ENCODE results near the gene RASSF3.

RASSF3 gene

GRCh38 chr12:64731683-64732082 lies 121.4 kb downstream of the RASSF3 start:
- ATAC-seq (ENCODE audit: low read depth): no peak
- no peaks in the 10 kb centered on the region for H3K27me3 ChIP-seq (ENCODE audit: insufficient read depth, poor library complexity, severe bottlenecking)
- no peak for TF ChIP-seq CTCF (IDR thresholded peaks at IDR 0.05; ENCODE audit: poor library complexity, severe bottlenecking)

GRCh38 chr12:64733857-64734256 lies 123.6 kb downstream of the RASSF3 start:
- peaks cover 33% of the 10 kb centered on the region for H3K36me3 ChIP-seq (ENCODE audit: low read depth)
- TF ChIP-seq CTCF (IDR thresholded peaks at IDR 0.05; ENCODE audit: poor library complexity, severe bottlenecking): no peak
- peak overlapping the region; percentile 22 for H3K27ac ChIP-seq (ENCODE audit: poor library complexity, severe bottlenecking)

More at GRCh38 chr12:64731683-64732082, 121.4 kb downstream of the RASSF3 start:
- Histone ChIP-seq H3K36me3 (ENCODE audit: low read depth) (peaks cover 33% of the 10 kb centered on the region), H3K4me3 (ENCODE audit: severe bottlenecking) (no peak overlapping the region), H3K4me1 (ENCODE audit: insufficient read depth, poor library complexity, severe bottlenecking) (peaks cover 16% of the 10 kb centered on the region), H3K9me3 (ENCODE audit: severe bottlenecking) (no peaks in the 10 kb centered on the region), H3K27ac (ENCODE audit: poor library complexity, severe bottlenecking) (no peak overlapping the region)
- DNase-seq (ENCODE audit: low spot score): no peak

GRCh38 chr12:64735442-64735841 lies 125.1 kb downstream of the RASSF3 start:
- Histone ChIP-seq H3K4me3 (ENCODE audit: severe bottlenecking) (no peak overlapping the region), H3K27ac (ENCODE audit: poor library complexity, severe bottlenecking) (no peak overlapping the region), H3K4me1 (ENCODE audit: insufficient read depth, poor library complexity, severe bottlenecking) (peaks cover 29% of the 10 kb centered on the region), H3K36me3 (ENCODE audit: low read depth) (peaks cover 37% of the 10 kb centered on the region), H3K9me3 (ENCODE audit: severe bottlenecking) (no peaks in the 10 kb centered on the region), H3K27me3 (ENCODE audit: insufficient read depth, poor library complexity, severe bottlenecking) (no peaks in the 10 kb centered on the region)
- no peak for ATAC-seq (ENCODE audit: low read depth)
- DNase-seq (ENCODE audit: low spot score): no peak
- no peak for TF ChIP-seq CTCF (IDR thresholded peaks at IDR 0.05; ENCODE audit: poor library complexity, severe bottlenecking)

More at GRCh38 chr12:64733857-64734256, 123.6 kb downstream of the RASSF3 start:
- peak; percentile 90 for DNase-seq (ENCODE audit: low spot score)
- no peaks in the 10 kb centered on the region for H3K9me3 ChIP-seq (ENCODE audit: severe bottlenecking)
- peak; percentile 98 for ATAC-seq (ENCODE audit: low read depth)
- H3K4me1 ChIP-seq (ENCODE audit: insufficient read depth, poor library complexity, severe bottlenecking): peaks cover 29% of the 10 kb centered on the region
- H3K27me3 ChIP-seq (ENCODE audit: insufficient read depth, poor library complexity, severe bottlenecking): no peaks in the 10 kb centered on the region
- H3K4me3 ChIP-seq (ENCODE audit: severe bottlenecking): no peak overlapping the region

- no peak overlapping the region for H3K4me3 ChIP-seq (ENCODE audit: severe bottlenecking)
- H3K27me3 ChIP-seq (ENCODE audit: insufficient read depth, poor library complexity, severe bottlenecking): no peaks in the 10 kb centered on the region
- TF ChIP-seq CTCF (IDR thresholded peaks at IDR 0.05; ENCODE audit: poor library complexity, severe bottlenecking): no peak
- peaks cover 29% of the 10 kb centered on the region for H3K4me1 ChIP-seq (ENCODE audit: insufficient read depth, poor library complexity, severe bottlenecking)
- H3K27ac ChIP-seq (ENCODE audit: poor library complexity, severe bottlenecking): peak overlapping the region; percentile 24
- DNase-seq (ENCODE audit: low spot score) (no peak), ATAC-seq (ENCODE audit: low read depth) (no peak)
- no peaks in the 10 kb centered on the region for H3K9me3 ChIP-seq (ENCODE audit: severe bottlenecking)
- H3K36me3 ChIP-seq (ENCODE audit: low read depth): peaks cover 40% of the 10 kb centered on the region
Measured at GRCh38 chr12:64736771-64737170, 126.5 kb downstream of the RASSF3 start.

GRCh38 chr12:64737539-64737938 lies 127.2 kb downstream of the RASSF3 start:
- Histone ChIP-seq H3K9me3 (ENCODE audit: severe bottlenecking) (no peaks in the 10 kb centered on the region), H3K4me1 (ENCODE audit: insufficient read depth, poor library complexity, severe bottlenecking) (peaks cover 29% of the 10 kb centered on the region), H3K27ac (ENCODE audit: poor library complexity, severe bottlenecking) (peak overlapping the region; percentile 24), H3K27me3 (ENCODE audit: insufficient read depth, poor library complexity, severe bottlenecking) (no peaks in the 10 kb centered on the region), H3K36me3 (ENCODE audit: low read depth) (peaks cover 47% of the 10 kb centered on the region), H3K4me3 (ENCODE audit: severe bottlenecking) (no peak overlapping the region)
- ATAC-seq (ENCODE audit: low read depth) (peak; percentile 23; the same call in 1 of the 3 replicates), DNase-seq (ENCODE audit: low spot score) (no peak)
- TF ChIP-seq CTCF (IDR thresholded peaks at IDR 0.05; ENCODE audit: poor library complexity, severe bottlenecking): no peak
